ENCODE data around the gene PTPRE.

The PTPRE gene

GRCh38 chr10:127875449-127875765 is 31.5 kb upstream of the PTPRE start:
- no peaks in the 10 kb centered on the region for H3K4me1 ChIP-seq (ENCODE audit: low read depth, poor library complexity, severe bottlenecking)
- no peaks in the 10 kb centered on the region for H3K79me2 ChIP-seq (ENCODE audit: insufficient read depth, low read depth)
- H3K4me3 ChIP-seq (IDR thresholded peaks at IDR 0.05; ENCODE audit: insufficient read depth, low read depth, low read length) = no peak overlapping the region
- H2AFZ ChIP-seq (ENCODE audit: low read depth) = no peak overlapping the region
- no peak for TF ChIP-seq CTCF (conservative IDR thresholded peaks at IDR 0.05; ENCODE audit: low read depth, low read length)
- no peak overlapping the region for H3K4me2 ChIP-seq
- H3K9ac ChIP-seq = no peak overlapping the region
- no peaks in the 10 kb centered on the region for H3K27me3 ChIP-seq (ENCODE audit: insufficient read depth, low read depth)
- no peak overlapping the region for H3K27ac ChIP-seq
- H4K20me1 ChIP-seq (ENCODE audit: insufficient read depth) = no peaks in the 10 kb centered on the region
- no peaks in the 10 kb centered on the region for H3K36me3 ChIP-seq (ENCODE audit: insufficient read depth)

- Histone ChIP-seq H3K79me2 (ENCODE audit: insufficient read depth, low read depth) (no peaks in the 10 kb centered on the region), H3K4me1 (ENCODE audit: low read depth, poor library complexity, severe bottlenecking) (no peaks in the 10 kb centered on the region), H2AFZ (ENCODE audit: low read depth) (no peak overlapping the region), H3K36me3 (ENCODE audit: insufficient read depth) (no peaks in the 10 kb centered on the region), H3K9ac (no peak overlapping the region), H3K27ac (no peak overlapping the region), H4K20me1 (ENCODE audit: insufficient read depth) (no peaks in the 10 kb centered on the region), H3K27me3 (ENCODE audit: insufficient read depth, low read depth) (no peaks in the 10 kb centered on the region), H3K4me3 (IDR thresholded peaks at IDR 0.05; ENCODE audit: insufficient read depth, low read depth, low read length) (no peak overlapping the region), H3K4me2 (no peak overlapping the region)
- no peak for TF ChIP-seq CTCF (conservative IDR thresholded peaks at IDR 0.05; ENCODE audit: low read depth, low read length)
Measured at GRCh38 chr10:127875916-127876315, 31.0 kb upstream of the PTPRE start.

GRCh38 chr10:127877116-127877515 is 29.8 kb upstream of the PTPRE start:
- Histone ChIP-seq H2AFZ (ENCODE audit: low read depth) (no peak overlapping the region), H3K4me1 (ENCODE audit: low read depth, poor library complexity, severe bottlenecking) (no peaks in the 10 kb centered on the region), H4K20me1 (ENCODE audit: insufficient read depth) (no peaks in the 10 kb centered on the region), H3K4me2 (no peak overlapping the region), H3K27me3 (ENCODE audit: insufficient read depth, low read depth) (no peaks in the 10 kb centered on the region), H3K9ac (no peak overlapping the region), H3K4me3 (IDR thresholded peaks at IDR 0.05; ENCODE audit: insufficient read depth, low read depth, low read length) (no peak overlapping the region), H3K79me2 (ENCODE audit: insufficient read depth, low read depth) (no peaks in the 10 kb centered on the region), H3K36me3 (ENCODE audit: insufficient read depth) (no peaks in the 10 kb centered on the region), H3K27ac (no peak overlapping the region)
- TF ChIP-seq CTCF (conservative IDR thresholded peaks at IDR 0.05; ENCODE audit: low read depth, low read length) = no peak

- H3K9ac ChIP-seq = no peak overlapping the region
- H2AFZ ChIP-seq (ENCODE audit: low read depth) = no peak overlapping the region
- no peaks in the 10 kb centered on the region for H3K27me3 ChIP-seq (ENCODE audit: insufficient read depth, low read depth)
- H4K20me1 ChIP-seq (ENCODE audit: insufficient read depth) = no peaks in the 10 kb centered on the region
- H3K36me3 ChIP-seq (ENCODE audit: insufficient read depth) = no peaks in the 10 kb centered on the region
- no peak for TF ChIP-seq CTCF (conservative IDR thresholded peaks at IDR 0.05; ENCODE audit: low read depth, low read length)
- no peak overlapping the region for H3K27ac ChIP-seq
- H3K4me1 ChIP-seq (ENCODE audit: low read depth, poor library complexity, severe bottlenecking) = no peaks in the 10 kb centered on the region
- no peak overlapping the region for H3K4me3 ChIP-seq (IDR thresholded peaks at IDR 0.05; ENCODE audit: insufficient read depth, low read depth, low read length)
- H3K4me2 ChIP-seq = no peak overlapping the region
- no peaks in the 10 kb centered on the region for H3K79me2 ChIP-seq (ENCODE audit: insufficient read depth, low read depth)
Measured at GRCh38 chr10:127877699-127878098, 29.2 kb upstream of the PTPRE start.

Measured in KMS-11 (cell line).